Activated effector memory CD4-positive, alpha-beta T cell treated with anti-CD3 and anti-CD28 coated beads, Interleukin-2, amount 50 U/mL, for 16 hours (primary cell): ENCODE measurements around the gene KCNT1.
A peak's percentile ranks its signal among the peaks of the same experiment; 100 is the strongest.

Experiments
- DNase-seq: peaks from one replicate; pipeline ENCODE4 v3.0.0-alpha.2; 2020

KCNT1 gene

DNA sequence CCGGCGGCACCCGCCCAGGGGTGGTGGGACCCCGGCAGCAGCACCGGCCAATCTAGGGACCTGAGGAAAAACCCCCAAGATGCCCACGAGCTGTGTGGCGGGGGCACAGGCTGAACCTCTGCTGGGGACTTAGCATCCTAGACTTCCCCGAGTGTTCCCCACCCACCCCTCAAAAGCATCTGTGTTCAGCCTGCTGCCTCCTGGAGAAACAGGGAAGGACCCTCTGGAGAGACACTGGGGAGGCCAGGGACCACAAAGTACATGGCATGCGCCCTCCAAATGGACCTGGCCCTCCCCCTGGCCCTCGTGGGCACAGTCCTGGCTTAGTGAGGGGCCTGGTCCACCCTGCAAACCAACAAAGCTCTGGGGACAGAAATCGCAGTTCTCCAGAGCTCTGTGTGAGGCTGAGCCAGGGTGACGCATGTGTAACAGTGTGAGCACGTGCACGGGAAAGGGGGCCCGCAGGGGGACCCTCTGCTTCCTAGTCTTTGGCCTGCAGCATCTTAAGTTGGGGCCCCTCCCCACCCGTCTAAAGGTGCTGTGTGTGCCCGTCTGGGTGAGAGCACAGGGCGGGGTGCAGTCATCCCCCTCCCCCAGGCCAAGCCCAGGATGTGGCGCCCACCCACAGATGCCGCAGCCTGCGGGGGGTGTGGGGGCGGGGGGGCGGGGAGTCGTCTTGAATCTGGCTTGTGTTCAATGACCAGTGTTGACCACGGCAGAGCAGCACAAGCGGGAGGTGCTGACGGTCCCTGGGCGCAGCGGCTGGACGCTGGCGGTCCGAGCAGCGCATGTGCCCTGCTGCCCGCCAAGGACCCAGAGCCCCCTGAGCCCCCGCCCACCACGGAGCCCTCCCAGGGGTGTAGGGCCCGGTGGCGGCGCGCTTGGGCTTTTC is 672 bp upstream of the KCNT1 start:
- peak; percentile 65 for DNase-seq

GRCh38 chr9:135703726-135704125 is 1.7 kb downstream of the KCNT1 start:
- no peak for DNase-seq

DNA sequence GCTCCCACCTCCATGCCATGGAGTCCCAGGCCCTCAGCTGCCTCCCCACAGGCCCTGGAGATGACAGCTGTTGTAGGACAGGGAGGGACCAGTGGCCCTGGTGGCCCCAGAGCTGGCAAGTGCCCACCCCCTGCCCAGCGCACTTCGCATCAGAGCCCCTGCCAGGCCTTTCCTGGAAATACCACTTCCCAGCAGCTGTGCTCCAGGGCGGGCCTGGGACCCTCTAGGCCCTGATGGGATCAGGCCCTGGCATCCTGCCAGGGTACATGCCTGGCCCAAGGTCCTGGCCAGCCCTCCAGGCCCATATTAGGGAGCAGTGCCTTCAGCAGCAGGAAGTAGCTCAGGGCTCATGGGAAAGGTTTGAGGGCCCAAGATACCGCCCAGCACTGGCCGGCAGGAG is 2.5 kb downstream of the KCNT1 start:
- DNase-seq = no peak

DNA sequence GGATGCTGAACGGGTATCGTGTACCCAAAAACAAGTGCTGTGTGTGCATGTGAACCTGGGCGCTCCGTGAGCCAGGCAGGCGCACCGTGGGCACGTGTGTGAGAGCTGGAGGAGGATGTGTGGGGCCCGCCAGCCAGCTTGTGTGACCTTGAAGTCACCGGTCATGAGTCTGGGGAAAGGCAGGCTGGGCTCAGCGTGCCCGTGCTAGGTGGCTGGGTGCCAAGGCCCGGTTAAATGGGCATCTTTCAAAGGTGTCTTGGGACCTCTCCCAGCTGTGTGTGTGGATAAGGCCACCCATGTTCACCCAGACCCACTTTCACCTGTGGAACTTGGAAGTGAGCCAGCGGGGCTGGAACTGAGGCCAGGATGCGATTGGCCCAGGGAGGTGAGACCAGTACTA is 3.4 kb downstream of the KCNT1 start:
- no peak for DNase-seq

DNA sequence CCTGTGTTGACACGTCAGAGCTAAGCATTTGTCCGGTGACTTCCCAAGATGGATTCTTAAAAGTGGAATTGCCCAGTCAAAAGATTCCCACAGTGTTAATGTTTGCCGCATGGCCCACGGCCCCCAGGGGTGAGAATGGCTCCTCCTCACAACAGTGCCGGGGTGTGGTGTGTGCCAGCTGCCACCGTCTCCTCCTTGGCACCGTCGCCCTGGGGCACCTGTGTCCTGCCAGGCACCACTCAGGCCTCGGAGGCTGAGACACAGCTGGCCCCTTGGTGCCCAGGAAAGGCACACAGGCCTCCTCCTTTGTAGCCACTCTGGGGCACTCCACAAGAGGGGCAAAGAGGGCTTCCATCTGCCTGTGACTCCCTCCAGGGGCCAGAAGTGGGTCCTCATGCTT is 4.3 kb downstream of the KCNT1 start:
- no peak for DNase-seq

DNA sequence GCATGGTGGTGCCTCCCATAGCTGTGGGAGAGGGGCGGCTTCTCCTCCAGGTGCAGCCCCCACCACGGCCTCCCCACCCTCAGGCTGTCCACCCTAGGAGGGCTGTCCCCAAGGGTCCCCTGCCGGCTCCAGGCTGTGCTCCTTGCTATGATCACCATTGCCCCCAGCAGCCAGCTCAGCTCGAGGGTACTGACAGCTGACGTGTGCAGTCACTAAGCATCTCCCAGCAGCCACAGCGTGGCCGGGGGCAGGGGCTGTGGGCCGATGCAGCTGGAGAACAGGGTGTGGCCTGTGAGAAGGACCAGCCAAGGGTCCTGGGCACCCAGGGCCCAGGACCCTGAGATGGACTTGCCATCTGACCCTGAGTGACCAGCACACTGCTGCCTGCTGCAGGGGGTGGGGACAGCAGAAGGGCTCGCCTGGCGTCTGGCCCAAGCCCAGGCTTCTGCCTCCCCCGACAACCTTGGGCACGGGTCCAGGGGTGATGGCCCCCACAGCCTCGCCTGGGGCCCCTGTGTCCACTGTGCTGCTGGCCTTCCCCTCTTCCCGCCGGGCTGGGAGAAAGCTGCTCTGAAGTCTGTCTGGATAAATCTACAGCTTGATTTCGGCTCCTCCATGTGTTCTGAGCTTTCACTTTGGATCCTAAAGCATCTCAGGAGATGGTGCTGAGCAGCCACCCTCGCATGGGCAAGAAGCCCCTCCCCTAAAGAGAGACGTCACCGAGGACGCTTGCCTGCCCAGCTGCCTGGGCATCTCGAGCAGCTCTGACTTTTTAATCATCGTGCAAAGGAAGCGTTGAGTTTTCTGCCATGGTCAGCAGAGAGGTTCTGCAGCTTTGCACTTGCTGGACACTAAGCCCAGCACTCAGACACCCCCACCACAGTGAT is 5.5 kb downstream of the KCNT1 start:
- DNase-seq = no peak

- no peak for DNase-seq
Measured at GRCh38 chr9:135708164-135708563, 6.2 kb downstream of the KCNT1 start.

DNA sequence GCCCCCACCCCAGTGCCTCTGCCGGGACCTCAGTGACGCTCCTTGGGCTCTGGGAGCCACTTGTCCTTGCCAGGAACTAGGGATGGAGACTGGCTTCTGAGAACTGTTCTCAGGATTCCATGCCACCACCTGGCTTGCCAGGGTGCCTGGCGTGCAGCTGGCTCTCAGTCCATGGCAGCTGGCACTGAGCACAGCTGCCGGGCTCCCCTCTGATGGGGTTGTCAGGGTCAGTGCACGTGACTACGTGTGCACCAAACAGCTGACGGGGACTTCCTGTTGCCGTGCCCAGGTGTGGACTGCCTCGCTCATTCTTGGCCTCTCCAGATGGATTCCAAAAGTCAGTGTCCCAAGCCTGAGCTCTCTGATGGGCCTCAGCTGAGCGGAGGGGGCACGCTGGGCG is 9.4 kb downstream of the KCNT1 start:
- DNase-seq = no peak

DNA sequence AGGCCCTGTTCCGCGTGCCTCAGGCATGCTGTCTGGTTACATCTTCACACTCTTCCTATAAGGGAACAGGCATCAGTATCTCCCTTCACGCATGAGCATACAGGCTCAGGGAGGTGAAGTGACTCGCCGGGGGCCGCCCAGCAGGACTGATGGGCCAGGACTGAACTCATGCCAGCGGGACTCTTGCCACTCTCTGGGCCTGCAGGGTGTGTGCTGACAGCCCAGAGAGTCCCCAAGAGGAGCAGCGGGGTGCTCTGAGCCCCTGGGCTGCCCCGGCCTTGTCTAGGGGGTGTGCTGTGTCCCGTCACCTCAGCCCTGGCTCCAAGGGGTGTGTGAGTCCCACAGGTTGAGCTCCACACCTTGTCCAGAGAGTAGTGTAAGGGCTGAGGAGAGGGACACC is 9.9 kb downstream of the KCNT1 start:
- DNase-seq = no peak

DNA sequence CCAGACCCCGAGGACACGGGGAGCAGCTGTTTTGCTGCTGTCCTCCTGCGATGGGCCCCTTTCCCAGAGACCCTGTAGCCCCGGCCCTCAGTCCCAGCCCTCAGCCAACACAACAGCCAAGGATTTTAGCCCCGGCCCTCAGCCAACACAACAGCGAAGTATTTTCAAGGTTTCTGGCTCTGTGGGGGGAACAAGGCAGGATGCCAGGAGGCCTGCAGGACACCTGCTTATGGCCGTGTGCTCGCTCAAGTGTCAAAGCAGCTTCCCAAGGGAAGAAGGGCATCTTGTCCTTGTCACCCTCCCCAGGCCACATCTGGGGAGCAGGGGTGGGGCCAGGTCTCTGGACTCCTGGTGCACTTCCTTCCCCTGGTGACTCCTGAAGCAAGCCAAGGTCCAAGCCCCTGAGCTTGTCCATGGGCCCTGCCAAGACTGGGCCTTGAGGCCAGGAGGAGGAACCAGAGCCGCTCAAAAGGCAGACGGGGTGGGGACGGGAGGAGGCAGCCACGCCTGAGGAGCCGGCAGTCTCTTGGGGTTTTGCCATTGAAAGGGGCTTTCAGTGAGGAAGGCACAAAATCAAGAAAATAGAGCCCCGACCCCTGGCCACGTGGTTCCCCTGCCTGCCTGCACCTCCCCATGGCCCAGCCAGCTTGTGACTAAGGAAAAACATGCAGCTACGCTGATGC is 10.8 kb downstream of the KCNT1 start:
- DNase-seq = no peak

- no peak for DNase-seq
Measured at GRCh38 chr9:135714242-135715055, 12.5 kb downstream of the KCNT1 start.

DNA sequence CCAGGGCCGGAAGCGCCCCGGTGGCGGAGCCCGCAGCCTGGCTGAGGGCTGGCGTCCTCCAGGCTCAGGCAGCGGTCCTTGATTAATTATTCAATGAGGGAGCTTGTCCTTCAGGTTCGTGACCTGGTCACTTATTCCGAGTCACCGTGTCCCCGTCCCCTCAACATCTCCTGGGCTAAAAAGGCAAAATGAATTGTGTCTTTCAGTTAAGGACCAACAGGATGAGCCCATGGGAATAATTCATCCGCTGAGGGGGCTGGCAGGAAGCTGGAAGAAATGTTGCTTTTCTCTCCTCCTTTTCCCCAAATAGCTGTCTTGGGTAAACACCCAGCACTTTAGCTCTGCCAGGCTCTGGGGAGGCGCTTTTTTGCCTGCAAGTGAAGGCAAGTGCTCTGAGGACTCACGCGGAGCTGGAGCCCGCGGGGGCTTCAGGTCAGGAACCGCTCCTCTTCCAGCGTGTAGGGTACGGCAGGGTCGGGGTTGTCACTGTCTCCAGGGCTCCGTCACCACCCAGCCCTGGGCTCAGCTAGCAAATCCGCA is 13.1 kb downstream of the KCNT1 start:
- no peak for DNase-seq

DNA sequence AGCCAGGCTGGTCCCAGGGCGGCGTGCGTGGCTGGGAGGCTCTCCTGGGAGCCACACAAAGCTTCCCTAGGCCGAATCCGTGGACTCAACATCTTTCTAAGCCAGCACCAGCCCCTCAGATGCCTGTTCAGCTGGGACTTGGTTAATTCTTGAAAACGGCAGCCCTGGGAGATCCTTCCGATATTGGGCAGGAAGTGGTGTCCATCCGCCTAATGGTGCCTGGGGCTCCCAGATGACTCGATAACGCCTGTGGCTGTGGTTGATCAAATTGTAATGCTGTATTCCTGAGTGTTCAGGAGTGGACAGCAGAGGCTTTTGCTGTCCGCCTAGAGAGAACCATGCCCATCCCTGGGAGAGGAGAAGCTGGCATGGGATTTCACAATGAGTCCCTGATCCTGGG is 14.1 kb downstream of the KCNT1 start:
- DNase-seq = no peak

- no peak for DNase-seq
Measured at GRCh38 chr9:135717410-135717809, 15.4 kb downstream of the KCNT1 start.

DNA sequence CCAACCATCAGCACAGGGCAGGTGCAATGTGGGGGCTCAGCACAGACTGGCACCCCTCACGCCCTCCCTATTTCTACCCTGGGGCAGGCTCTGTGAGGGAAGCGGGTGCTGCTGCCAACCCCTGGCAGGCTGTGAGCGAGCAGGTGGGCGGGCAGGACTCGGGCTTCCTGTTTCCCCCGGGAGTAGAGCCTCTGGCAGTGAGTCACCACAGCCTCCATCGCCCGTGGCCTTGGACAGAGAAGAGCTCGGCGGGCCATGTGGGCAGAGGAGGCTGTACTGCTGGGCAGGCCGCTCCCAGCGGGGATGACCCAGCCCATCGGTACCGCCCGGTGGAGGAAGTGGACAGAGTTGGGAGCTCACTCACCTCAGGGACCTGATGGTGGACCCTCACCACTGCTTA is 16.6 kb downstream of the KCNT1 start:
- DNase-seq = no peak

GRCh38 chr9:135719472-135719871 is 17.5 kb downstream of the KCNT1 start:
- DNase-seq = no peak

DNA sequence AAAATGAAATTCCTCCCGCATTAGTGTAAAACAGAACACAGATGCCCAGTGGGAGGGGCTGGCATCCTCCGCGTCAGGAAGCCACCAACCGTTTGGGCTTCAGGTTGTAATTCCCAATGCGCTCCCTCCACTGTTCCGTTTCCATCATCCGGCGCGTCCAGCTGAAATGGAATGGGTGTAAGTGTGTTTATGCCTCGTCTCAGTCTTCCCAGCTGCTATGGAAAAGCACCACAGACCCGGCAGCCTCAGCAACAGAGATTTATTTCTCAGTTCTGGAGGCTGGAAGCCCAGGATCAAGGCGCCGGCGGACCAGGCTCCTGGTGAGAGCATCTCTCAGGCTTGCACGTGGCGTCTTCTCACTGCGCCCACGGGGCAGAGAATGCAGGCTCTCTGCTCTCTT is 20.4 kb downstream of the KCNT1 start:
- DNase-seq = no peak

GRCh38 chr9:135724186-135724787 is 22.3 kb downstream of the KCNT1 start:
- no peak for DNase-seq

DNA sequence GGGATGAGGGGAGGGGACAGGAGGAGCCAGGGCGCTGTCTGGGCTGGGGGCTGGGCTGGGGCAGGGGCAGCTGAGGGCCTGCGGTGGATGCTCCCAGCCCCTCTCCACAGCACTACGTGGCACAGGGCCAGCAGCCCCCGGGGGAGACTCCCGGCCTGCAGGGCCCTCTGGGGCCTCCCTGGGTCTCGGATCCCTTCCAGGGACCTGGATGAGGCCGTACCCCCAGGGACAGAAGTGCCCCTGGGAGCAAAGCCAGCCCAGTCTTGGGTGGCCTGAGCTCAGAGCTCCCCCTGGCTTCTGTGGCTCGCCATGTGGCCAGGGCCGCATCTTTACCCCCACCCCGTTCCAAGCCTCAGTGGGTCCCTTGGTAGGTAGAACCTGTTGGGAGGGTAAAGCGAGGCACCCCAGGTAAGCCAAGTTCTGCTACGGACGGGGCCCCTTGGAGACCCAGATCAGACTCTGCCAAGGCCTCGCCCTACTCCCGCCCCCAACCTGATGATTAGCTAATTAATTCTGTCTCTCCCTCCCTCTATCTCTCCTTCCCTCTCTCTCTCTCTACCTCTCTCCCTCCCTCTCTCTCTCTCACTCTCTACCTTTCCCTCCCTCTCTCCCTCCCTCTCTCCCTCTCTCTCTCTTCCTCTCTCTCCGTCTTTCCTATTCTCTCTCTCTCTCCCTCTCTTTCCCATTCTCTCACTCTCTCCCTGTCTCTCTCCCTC is 24.3 kb downstream of the KCNT1 start:
- no peak for DNase-seq

GRCh38 chr9:135727257-135727875 is 25.4 kb downstream of the KCNT1 start:
- no peak for DNase-seq
